Stimulated activated CD4-positive, alpha-beta T cell treated with anti-CD3 and anti-CD28 coated beads, Interleukin-2, amount 100 ng/mL, for 48 hours (primary cell): Measurements from ENCODE around the gene COPS9.

Source experiments
- DNase-seq, 2 donors: peaks; one replicate each; pipeline ENCODE4 v3.0.0-alpha.2; 2020

COPS9 gene

GRCh38 chr2:240105982-240106381 lies 30.1 kb downstream of the COPS9 start:
- no peak for DNase-seq

- no peak for DNase-seq
These were observed 33.0 kb downstream of the COPS9 start for GRCh38 chr2:240103136-240103535.

- no peak for DNase-seq
These were observed 37.8 kb downstream of the COPS9 start for GRCh38 chr2:240098349-240098748.

DNA sequence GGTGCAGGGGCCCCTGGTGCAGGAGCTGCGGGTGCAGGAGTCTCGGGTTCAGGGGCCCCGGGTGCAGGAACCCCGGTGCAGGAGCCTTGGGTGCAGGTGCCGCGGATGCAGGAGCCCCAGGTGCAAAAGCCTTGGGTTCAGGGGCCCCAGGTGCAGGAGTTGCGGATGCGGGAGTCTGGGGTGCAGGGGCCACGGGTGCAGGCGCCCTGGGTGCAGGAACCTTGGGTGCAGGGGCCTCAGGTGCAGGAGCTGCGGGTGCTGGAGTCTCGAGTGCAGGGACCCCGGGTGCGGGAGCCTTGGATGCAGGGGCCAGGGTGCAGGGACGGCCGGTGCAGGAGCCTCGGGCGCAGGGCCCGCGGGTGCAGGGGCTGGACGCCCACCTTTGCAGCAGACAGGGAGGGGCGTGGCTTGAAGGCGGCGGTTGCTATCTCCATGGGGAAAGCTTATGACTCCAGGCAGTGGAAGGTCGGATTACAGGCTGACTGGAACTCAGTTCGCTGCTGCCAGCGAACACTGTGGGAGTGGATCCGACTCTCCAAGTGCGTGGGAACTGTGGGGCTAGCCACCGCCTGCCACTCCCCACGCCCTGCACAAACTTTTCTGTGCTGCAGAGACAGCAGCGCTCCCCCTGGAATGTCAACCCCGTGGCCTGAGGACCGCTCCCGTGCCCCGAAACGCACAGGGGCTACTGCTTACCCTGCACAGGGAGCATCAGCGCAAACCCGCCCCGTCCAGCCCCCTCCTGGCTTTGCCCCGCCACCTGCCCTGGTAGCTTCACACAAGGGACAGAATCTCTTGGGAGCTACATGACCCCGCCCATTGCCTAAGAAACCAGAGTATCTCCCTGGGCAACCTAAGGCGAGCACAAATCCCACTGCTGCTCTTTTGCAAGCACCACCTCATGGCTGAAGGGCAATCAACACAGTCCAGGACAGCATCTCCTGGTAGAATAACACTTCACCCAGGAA lies 40.3 kb downstream of the COPS9 start:
- no peak for DNase-seq

DNA sequence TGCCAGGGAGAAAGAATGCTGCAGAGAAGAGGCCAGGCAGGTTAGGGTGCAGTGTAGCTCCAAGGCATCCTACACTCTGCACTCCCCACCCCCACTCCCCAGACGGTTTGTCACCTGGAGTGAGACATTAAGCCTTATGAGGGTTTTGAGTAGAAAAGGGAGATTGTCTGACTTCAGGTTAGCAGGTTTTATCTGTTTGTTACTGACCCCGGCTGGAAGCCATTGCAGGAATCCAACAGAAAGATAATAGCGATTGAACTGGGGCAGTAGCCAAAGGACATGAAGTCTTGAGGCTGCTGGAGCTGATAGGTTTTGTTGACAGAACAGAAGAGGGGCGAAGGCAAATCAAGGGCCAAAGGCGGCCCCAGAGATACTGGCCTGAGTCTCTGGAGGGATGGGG lies 46.8 kb downstream of the COPS9 start:
- DNase-seq, result no peak

DNA sequence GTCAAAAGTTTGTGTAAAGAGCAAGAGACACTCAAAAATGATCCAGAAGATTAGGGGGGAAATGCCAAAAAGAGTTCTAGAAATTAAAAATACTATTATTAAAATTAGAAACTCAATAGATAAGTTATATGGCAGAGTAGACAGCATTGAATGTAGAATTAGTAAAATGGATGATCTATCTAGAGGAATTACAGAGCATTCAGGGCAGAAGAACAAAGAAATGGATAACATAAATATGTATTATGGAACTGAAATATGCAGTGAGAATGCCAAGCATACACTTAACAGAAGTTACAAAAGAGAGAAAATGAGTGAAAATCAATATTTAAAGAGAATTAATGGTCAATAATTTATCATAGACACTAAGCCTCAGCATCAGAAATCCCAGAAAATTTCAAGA lies 49.5 kb downstream of the COPS9 start:
- DNase-seq, result no peak
